Inflammatory macrophage treated with lipopolysaccharide for 1 hour (primary cell): ENCODE results near the gene RAB39B.

Experiments used
- DNase-seq, 2 donors: peaks; one replicate each; pipeline ENCODE4 v3.0.0-alpha.2; 2020 to 2022

The RAB39B gene

DNA sequence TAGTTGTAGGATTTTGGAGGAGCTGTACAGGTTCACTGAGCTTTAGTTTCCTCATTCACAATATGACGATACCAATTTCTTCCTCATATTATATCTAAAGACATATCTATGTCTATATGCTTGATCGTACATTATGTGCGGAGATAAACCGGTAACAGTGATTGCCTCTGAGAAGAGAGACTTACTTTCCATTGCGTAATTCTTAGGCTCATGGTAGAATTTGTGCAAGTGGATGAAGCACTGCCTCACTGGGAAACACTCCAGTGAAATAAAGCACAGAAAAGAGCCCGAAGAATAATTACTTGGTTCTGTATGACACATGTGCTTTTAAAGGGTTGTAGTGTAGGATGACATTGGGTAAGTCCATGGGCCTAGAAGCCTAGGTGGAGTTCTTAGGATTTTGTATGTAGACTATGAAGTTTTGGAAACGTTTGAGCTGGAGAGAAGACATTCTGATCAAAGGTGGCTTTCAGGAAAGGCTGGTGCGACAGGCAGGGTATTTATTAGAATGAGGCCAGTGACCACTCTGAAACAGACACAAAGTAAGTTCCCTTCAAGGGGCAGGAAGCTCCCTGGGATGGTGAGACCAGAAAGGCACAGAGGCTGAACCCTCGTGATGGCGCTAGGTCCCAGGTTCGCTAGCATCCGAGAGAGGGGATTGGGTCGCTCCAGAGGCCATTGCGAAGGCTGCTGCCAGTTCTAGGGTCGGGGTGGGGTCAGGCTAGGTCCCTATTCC lies 48.7 kb downstream of the RAB39B start:
- DNase-seq, result peak in 1 of 2 donors; percentile 3

DNA sequence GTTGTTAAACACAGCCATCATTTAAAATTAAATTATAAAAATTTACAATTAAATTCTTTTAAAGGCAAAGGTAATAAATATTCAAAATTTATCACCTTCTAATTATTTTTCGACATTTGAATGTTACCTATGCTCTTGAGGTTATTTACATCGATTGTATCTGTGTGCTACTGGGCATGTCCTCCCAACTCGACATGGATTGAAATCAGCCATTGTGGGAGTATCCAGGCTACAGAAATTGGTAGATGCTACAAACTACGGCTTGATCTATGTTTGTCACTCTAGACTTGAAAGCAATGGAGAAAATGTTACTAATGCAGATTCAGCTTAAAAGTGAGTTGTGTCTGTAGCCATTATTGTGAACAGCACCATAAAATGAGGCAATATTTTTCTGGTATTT lies 50.6 kb downstream of the RAB39B start:
- no peak for DNase-seq

DNA sequence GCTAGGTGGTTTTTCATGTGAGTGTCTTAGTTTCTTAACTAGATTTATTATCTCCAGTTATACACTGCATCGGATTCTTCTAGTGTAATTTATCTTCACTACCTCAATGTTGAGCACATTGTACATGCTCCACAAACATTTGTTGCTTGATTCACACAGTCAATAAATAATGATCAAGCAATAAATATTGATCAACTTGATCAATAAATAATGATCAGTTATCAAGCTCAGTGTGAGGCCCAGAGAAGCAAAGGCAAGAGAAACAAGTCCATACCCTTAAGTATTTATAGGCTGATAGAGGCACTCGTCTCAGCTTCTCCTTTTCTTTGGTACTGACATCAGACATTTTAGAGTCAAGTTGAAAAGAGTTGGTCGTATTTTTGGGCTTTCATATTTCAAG lies 53.1 kb downstream of the RAB39B start:
- no peak for DNase-seq
